ENCODE data around the gene RASA2. TPM values are rescaled to one million over a fixed set of nuclear protein-coding genes. Genes with fewer than 3 reads are reported as not detected.

Gene RASA2
- polyA plus RNA-seq, 1 of the 3 experiments (the other 2 are of a cell fraction): 2.4 TPM

DNA sequence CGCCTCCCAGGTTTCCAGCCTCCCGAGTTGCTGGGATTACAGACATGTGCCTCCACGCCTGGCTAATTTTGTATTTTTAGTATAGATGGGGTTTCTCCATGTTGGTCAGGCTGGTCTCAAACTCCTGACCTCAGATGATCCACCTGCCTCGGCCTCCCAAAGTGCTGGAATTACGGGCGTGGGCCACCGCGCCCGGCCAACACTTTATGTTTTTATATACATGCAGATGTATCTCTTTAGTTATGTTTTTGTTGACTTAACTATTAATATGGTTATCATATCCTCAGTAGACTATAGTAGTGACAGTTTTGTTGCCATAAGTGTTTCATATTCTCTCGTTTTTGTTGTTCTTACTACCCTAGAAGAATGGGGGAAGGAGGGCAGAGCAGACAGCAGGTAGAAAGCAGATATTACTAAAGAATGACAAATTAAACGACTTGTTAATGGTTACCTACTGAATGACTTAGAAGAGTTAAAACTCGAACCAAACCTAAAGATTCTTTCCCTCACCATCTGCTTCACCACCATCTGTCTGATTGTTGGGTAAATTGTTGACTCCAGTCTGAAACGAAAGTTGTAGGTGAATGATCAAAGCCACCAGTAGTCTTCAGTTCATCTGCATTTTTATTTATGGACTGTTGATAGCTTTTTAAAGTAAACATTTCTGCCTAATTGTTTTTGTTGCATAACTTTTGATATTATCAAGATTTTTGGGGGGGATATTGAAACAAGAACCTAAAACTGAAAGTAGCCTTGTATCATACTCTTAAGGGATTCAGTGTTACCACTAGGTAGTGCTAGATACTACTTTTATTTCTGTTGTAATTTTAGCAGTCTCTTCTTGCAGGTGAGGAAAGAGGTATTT is 89.3 kb downstream of the RASA2 start:
- ChIA-PET POLR2A (no interaction called here), CTCF (interaction anchor here (0.6 to 2.3 kb wide), 11 partner anchors 10 to 705 kb away, joined by 3 to 16 read pairs (median 4); partner anchors contain the start of gene RNF7)
- DNase-seq: peak; percentile 16
- no peak overlapping the region for H3K9ac ChIP-seq
- no peak overlapping the region for H3K27ac ChIP-seq (ENCODE audit: low read depth in 2 of 2, low read length in 1 of 2)
- H2AFZ ChIP-seq (ENCODE audit: low read depth): no peak overlapping the region
- H3K4me3 ChIP-seq (ENCODE audit: low read depth in 2 of 2, low read length in 1 of 2): no peak overlapping the region
- WGBS (ENCODE audit: low lambda C conversion rate): 84% methylated on average over 13 of the region's 13 CpGs
- H3K9me2 ChIP-seq: no peaks in the 10 kb centered on the region
- peaks cover 64 to 67% of the 10 kb centered on the region in 2 experiments for H3K36me3 ChIP-seq (replicated peaks in 1 of 2; ENCODE audit: control insufficient read depth in 1 of 2, insufficient read depth in 2 of 2, low read length in 1 of 2)
- H3K79me2 ChIP-seq (ENCODE audit: insufficient read depth): no peaks in the 10 kb centered on the region
- H3K4me2 ChIP-seq: 0 out of 2 replicates have a peak overlapping the region, but pooled peaks have one; percentile 5
- H3F3A ChIP-seq (replicated peaks; ENCODE audit: insufficient read depth): peaks cover 6% of the 10 kb centered on the region
- no peaks in the 10 kb centered on the region for H4K20me1 ChIP-seq (ENCODE audit: insufficient read depth)
- no peaks in the 10 kb centered on the region for H3K27me3 ChIP-seq (ENCODE audit: insufficient read depth)
- H3K9me3 ChIP-seq: no peaks in the 10 kb centered on the region; the same call in 1 of the 2 replicates
- H3K4me1 ChIP-seq (ENCODE audit: control insufficient read depth in 1 of 2, insufficient read depth in 2 of 2, low read depth in 1 of 2, low read length in 1 of 2): no peaks in the 10 kb centered on the region
- TF ChIP-seq CTCF (IDR thresholded peaks at IDR 0.05) (peak; percentile 71), SMC3 (IDR thresholded peaks at IDR 0.05; ENCODE audit: low read depth, low read length) (peak; percentile 22; the same call in 1 of the 2 replicates), ELF1 (IDR thresholded peaks at IDR 0.05) (no peak), RAD21 (IDR thresholded peaks at IDR 0.05; ENCODE audit: low read length) (peak; percentile 60)

DNA sequence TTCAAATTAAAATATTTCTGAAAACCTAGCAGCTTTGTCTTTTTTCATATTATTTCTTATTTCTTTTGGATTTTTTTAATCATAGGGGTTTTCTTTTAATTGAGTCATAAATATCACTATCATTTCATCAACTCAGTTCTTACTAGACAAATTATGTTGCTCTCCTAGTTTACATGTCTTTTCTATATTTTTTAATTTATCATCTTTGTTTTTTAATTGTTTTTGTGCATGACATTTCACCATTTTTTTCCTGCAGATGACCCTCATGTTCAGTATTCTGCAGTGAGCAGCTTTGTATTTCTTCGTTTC is 89.9 kb downstream of the RASA2 start:
- H3K9ac ChIP-seq: no peak overlapping the region
- CTCF ChIA-PET: interaction anchor here (0.6 to 2.3 kb wide), 12 partner anchors 10 to 705 kb away, joined by 3 to 16 read pairs (median 4); partner anchors contain the start of gene RNF7

More for the DNA sequence above, 89.9 kb downstream of the RASA2 start:
- WGBS (ENCODE audit: low lambda C conversion rate): 95% methylated on average over 1 of the region's 1 CpG
- no peaks in the 10 kb centered on the region for H3K4me1 ChIP-seq (ENCODE audit: control insufficient read depth in 1 of 2, insufficient read depth in 2 of 2, low read depth in 1 of 2, low read length in 1 of 2)
- no peaks in the 10 kb centered on the region for H4K20me1 ChIP-seq (ENCODE audit: insufficient read depth)
- no peak for DNase-seq
- peaks cover 6% of the 10 kb centered on the region for H3F3A ChIP-seq (replicated peaks; ENCODE audit: insufficient read depth)
- H3K27ac ChIP-seq (ENCODE audit: low read depth in 2 of 2, low read length in 1 of 2): no peak overlapping the region
- POLR2A ChIA-PET: no interaction called here
- no peaks in the 10 kb centered on the region for H3K9me2 ChIP-seq
- H3K4me3 ChIP-seq (ENCODE audit: low read depth in 2 of 2, low read length in 1 of 2): no peak overlapping the region
- no peak for TF ChIP-seq YY1 (IDR thresholded peaks at IDR 0.05; ENCODE audit: low read depth)
- TF ChIP-seq CTCF (IDR thresholded peaks at IDR 0.05): 0 out of 2 replicates have a peak, but pooled peaks have one; percentile 1
- no peak for TF ChIP-seq RFX5 (IDR thresholded peaks at IDR 0.05; ENCODE audit: low read length)
- TF ChIP-seq SIN3A (IDR thresholded peaks at IDR 0.05; ENCODE audit: borderline replicate concordance, low read depth, low read length): no peak
- TF ChIP-seq TEAD4 (IDR thresholded peaks at IDR 0.05; ENCODE audit: borderline replicate concordance, insufficient read depth): no peak
- H3K4me2 ChIP-seq: no peak overlapping the region
- H3K27me3 ChIP-seq (ENCODE audit: insufficient read depth): no peaks in the 10 kb centered on the region
- H3K36me3 ChIP-seq (replicated peaks in 1 of 2; ENCODE audit: control insufficient read depth in 1 of 2, insufficient read depth in 2 of 2, low read length in 1 of 2): peaks cover 63 to 65% of the 10 kb centered on the region in 2 experiments
- no peaks in the 10 kb centered on the region for H3K79me2 ChIP-seq (ENCODE audit: insufficient read depth)
- H3K9me3 ChIP-seq: no peaks in the 10 kb centered on the region; the same call in 1 of the 2 replicates
- H2AFZ ChIP-seq (ENCODE audit: low read depth): no peak overlapping the region
